HG03439 (cell line): ENCODE data around the gene COMT.
"Not testable (repeated sequence)": the region's sequence is repeated elsewhere in the genome, so short reads cannot be mapped to it uniquely, and the experiment has no call there.

ENCODE experiments used
- ATAC-seq: cut with Tn5 transposase; IDR thresholded peaks from one replicate; pipeline ENCODE4 v1.9.1; 2021; ENCODE audit warnings: mild to moderate bottlenecking, moderate library complexity; ENCODE audit not compliant: unreplicated experiment

Gene COMT

GRCh38 chr22:19907902-19908301, 33.7 kb upstream of the COMT start:
- not testable (repeated sequence) for ATAC-seq

GRCh38 chr22:19909350-19910179, 32.0 kb upstream of the COMT start:
- ATAC-seq: no peak

- no peak for ATAC-seq
Observed at GRCh38 chr22:19910180-19910744, 31.3 kb upstream of the COMT start.

GRCh38 chr22:19911540-19912270, 29.9 kb upstream of the COMT start:
- no peak for ATAC-seq

GRCh38 chr22:19912271-19912999, 29.1 kb upstream of the COMT start:
- ATAC-seq: no peak

GRCh38 chr22:19913337-19913936, 28.1 kb upstream of the COMT start:
- ATAC-seq: no peak

- no peak for ATAC-seq
Observed at GRCh38 chr22:19914201-19914943, 27.2 kb upstream of the COMT start.

- no peak for ATAC-seq
Observed at GRCh38 chr22:19915287-19915954, 26.2 kb upstream of the COMT start.

GRCh38 chr22:19916006-19916405, 25.6 kb upstream of the COMT start:
- no peak for ATAC-seq

GRCh38 chr22:19916941-19917340, 24.6 kb upstream of the COMT start:
- ATAC-seq: no peak

GRCh38 chr22:19917389-19918138, 24.0 kb upstream of the COMT start:
- no peak for ATAC-seq

- ATAC-seq: no peak
Observed at GRCh38 chr22:19918332-19919106, 23.1 kb upstream of the COMT start.

GRCh38 chr22:19919701-19920363, 21.7 kb upstream of the COMT start:
- no peak for ATAC-seq

GRCh38 chr22:19921544-19922081, 20.0 kb upstream of the COMT start:
- ATAC-seq: no peak

GRCh38 chr22:19923914-19924513, 17.6 kb upstream of the COMT start:
- no peak for ATAC-seq

GRCh38 chr22:19926028-19926427, 15.5 kb upstream of the COMT start:
- not testable (repeated sequence) for ATAC-seq

GRCh38 chr22:19927696-19928095, 13.9 kb upstream of the COMT start:
- no peak for ATAC-seq
